Effector memory CD4-positive, alpha-beta T cell (primary cell): ENCODE measurements around the gene GNAT1.
"Not testable (repeated sequence)": the region's sequence is repeated elsewhere in the genome, so short reads cannot be mapped to it uniquely, and the experiment has no call there.

Experiments used
- DNase-seq, 3 donors: peaks; one replicate each; pipeline ENCODE4 v3.0.0-alpha.2; 2020
- H3K27ac ChIP-seq: 2 replicates; pipeline ENCODE4 v1.7.0; 2013; ENCODE audit warnings: mild to moderate bottlenecking, low read length, moderate library complexity; ENCODE audit not compliant: insufficient read depth, poor library complexity, severe bottlenecking
- H3K27me3 ChIP-seq: replicated peaks from 2 replicates; pipeline ENCODE4 v1.7.0; 2013; ENCODE audit warnings: mild to moderate bottlenecking, low read length; ENCODE audit not compliant: insufficient read depth, control insufficient read depth, poor library complexity, severe bottlenecking
- H3K36me3 ChIP-seq: 2 replicates; pipeline ENCODE4 v1.7.0; 2013; ENCODE audit warnings: mild to moderate bottlenecking, low read length, moderate library complexity; ENCODE audit not compliant: control insufficient read depth, insufficient read depth
- H3K4me1 ChIP-seq: 2 replicates; pipeline ENCODE4 v1.7.0; 2013; ENCODE audit warnings: low read length, mild to moderate bottlenecking; ENCODE audit not compliant: control insufficient read depth, insufficient read depth, poor library complexity, severe bottlenecking
- H3K4me3 ChIP-seq: 2 replicates; pipeline ENCODE4 v1.7.0; 2013; ENCODE audit warnings: low read length, low read depth, mild to moderate bottlenecking; ENCODE audit not compliant: insufficient read depth, poor library complexity, severe bottlenecking
- H3K9me3 ChIP-seq: 2 replicates; pipeline ENCODE4 v1.7.0; 2013; ENCODE audit warnings: mild to moderate bottlenecking, low read length, moderate library complexity; ENCODE audit not compliant: control insufficient read depth

The GNAT1 gene

DNA sequence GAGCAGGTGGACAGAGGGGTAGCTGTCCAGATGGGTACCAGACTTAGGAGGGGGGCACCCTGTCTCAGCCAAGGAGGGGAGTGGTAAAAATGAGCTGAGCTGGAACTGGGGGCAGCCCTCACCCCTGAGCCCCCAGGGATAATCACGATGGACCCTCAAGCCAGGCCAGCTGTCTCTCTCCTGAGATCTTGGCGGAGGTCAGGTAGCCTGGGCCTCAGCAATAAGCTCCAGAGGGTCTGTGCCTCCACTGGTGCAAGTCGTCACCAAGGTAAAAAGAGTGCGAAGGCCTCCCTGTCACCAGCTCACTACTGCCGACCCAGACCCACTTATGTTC is 18.7 kb downstream of the GNAT1 start:
- Histone ChIP-seq H3K4me1 (peaks cover 11% of the 10 kb centered on the region), H3K27me3 (peaks cover 10% of the 10 kb centered on the region), H3K9me3 (no peaks in the 10 kb centered on the region), H3K4me3 (no peak overlapping the region), H3K36me3 (no peaks in the 10 kb centered on the region), H3K27ac (no peak overlapping the region)
- no peak for DNase-seq

DNA sequence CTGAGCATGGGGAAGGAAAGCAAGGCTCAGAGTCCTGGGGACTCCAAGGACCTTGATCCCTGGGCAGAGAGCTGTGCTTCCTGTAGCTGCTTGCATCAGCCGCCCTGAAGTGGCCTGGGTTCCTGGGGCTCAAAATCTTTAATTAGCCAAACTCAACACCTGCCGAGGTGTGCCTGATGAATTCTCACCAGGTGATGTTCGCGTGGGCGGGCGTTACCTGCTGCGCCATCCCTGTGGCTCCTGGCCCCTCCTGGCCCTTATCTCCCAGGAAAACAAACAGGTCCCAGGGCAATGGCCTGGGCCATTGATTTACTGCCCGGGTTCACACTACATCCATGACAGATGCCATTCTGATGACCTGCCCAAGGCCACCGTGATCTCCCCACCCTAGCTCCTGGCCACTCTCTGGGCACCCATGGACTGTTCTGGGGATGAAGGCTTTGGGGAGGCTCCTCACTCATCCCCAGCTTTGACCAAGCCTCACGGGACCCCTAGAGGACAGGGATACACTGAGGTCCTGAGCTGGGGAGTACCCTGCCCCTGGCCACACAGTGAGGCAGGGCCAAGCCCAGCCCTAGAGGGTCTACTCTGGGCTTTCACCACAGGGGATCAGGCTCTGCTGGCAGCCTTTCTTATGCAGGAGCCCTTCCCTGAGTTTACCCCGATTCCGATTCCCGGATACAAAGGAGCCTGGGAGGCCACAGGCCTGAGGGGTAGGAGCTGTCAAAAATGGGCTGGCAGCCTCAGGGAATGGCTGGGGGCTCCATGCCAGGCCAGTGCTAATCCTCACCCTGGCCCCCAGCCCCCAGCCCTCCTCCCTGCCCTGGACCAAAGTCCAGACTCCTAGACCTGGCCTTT is 19.3 kb downstream of the GNAT1 start:
- H3K4me1 ChIP-seq = peaks cover 5% of the 10 kb centered on the region
- H3K36me3 ChIP-seq = no peaks in the 10 kb centered on the region
- peaks cover 5% of the 10 kb centered on the region for H3K27me3 ChIP-seq
- no peak for DNase-seq
- no peak overlapping the region for H3K4me3 ChIP-seq
- no peak overlapping the region for H3K27ac ChIP-seq
- H3K9me3 ChIP-seq = no peaks in the 10 kb centered on the region

DNA sequence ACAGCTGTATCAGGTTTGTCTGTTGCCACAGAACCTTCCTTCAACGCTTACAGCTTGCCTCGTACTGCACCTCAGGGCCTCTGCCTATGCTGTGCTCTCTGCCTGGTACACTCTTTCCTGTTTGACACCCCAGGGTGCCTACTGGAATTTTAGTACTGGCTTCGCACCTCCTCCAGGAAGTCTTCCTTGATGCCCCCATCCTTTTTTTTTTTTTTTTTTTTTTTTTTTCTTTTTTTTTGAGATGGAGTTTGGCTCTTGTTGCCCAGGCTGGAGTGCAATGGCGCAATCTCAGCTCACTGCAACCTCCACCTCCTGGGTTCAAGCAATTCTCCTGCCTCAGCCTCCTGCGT is 19.9 kb downstream of the GNAT1 start:
- H3K4me3 ChIP-seq, H3K4me1 ChIP-seq, H3K36me3 ChIP-seq, H3K27me3 ChIP-seq, DNase-seq, H3K27ac ChIP-seq, H3K9me3 ChIP-seq: not testable (repeated sequence)

DNA sequence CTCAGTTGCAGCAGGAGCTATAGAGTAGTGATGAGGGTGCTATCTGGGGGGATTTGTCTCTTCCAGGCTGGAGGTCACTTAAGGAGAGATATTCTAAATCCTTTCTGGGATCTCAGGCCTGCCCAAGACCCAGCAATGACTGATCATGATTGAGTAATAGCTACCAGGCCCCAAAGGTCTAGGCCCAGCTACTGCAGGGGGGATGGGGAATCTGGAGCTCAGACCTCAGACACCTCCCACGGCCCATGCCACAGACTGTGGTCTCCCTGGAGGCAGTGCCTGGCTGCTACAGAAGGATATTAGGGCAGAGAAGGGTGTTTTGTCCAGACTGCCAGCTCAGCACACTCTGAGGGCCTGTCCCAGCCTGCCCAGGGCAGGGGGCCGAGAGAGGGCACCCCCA is 20.5 kb downstream of the GNAT1 start:
- Histone ChIP-seq H3K36me3 (no peaks in the 10 kb centered on the region), H3K4me1 (no peaks in the 10 kb centered on the region), H3K9me3 (no peaks in the 10 kb centered on the region), H3K27me3 (no peaks in the 10 kb centered on the region), H3K4me3 (no peak overlapping the region), H3K27ac (no peak overlapping the region)
- DNase-seq = no peak

DNA sequence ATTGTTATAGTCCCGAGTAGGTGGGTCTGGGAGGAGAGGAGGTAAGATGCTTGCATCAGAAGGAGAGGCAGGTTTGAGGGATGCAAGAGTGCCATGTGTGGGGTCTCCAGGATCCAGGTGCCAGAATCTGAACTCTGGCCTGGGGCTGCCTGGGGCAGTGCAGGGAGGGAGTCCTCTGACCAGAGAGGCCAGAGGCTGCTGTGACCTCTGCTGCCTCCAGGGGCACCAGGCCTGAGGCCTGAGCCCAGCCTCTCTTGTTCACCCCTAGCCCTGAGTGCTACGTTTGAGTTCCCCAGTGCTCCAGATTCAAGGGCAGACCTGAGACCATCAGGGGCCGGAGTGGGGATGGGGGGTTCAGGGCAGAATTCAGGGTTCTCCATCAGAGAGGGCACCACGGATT is 21.1 kb downstream of the GNAT1 start:
- H3K27me3 ChIP-seq = no peaks in the 10 kb centered on the region
- DNase-seq = no peak
- no peaks in the 10 kb centered on the region for H3K4me1 ChIP-seq

DNA sequence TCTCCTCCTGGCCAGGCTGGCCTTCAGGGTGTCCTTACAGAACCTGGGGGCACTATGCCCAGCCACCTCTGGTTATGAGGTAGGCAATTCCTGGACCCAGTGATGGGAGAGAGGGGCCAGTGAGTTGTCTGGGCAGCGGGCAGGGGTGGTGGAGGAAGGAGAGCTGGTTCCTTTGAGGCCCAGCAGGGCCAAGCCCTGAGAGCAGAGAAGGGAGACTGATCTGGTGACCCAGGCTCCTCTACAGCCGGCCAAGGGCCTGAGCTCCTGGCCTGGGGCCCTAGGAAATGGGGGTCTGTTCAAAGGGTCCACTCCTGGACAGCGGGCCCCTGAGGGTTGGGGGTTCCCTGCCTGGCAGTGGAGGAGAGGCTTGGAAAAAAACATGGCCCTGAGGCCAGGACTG is 21.6 kb downstream of the GNAT1 start:
- no peak for DNase-seq
- no peak overlapping the region for H3K27ac ChIP-seq
- H3K4me1 ChIP-seq = no peaks in the 10 kb centered on the region
- no peaks in the 10 kb centered on the region for H3K9me3 ChIP-seq
- no peaks in the 10 kb centered on the region for H3K27me3 ChIP-seq
- H3K4me3 ChIP-seq = no peak overlapping the region
- H3K36me3 ChIP-seq = no peaks in the 10 kb centered on the region

More for the DNA sequence above, 21.1 kb downstream of the GNAT1 start:
- Histone ChIP-seq H3K9me3 (no peaks in the 10 kb centered on the region), H3K4me3 (no peak overlapping the region), H3K36me3 (no peaks in the 10 kb centered on the region), H3K27ac (no peak overlapping the region)

DNA sequence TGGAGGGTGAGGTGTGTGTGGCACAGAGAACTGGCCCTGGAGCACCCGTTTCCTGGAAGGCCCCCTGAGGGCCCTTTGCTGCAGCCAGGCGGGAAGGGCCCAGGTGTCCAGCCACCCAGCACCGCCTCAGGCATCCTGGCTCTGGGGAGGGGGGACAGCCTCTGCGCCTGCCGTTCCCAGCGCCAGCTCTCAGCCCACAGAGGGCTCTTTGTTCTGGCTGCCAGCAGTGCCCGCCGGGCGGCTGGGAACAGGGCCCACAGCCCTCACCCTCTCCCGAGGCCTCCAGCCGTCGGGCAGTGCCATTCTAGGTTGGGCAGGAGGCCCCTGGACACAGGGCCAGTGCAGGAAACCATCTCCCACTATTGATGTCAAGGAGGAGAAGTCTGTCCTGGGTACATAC is 22.0 kb downstream of the GNAT1 start:
- no peak overlapping the region for H3K4me3 ChIP-seq

DNA sequence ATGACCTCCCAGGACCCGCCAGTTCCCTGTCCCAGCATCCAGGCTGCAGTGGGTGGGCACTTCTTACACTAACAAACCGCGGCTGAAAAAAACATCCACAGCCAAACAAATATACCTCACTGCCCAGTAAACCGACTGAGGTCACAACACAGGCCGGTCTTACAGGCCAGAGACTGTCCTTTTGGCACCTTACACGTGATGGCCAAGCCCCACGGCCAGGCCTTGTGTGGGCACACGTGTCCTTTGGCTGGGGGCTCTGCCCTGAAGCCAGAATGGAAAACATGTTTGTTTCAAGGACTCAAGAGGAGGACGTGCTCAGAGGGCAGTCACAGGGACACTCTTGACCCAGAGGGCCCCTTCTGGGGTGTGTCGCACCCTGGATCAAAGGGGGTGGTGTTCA is 23.4 kb downstream of the GNAT1 start:
- DNase-seq = no peak
- Histone ChIP-seq H3K9me3 (no peaks in the 10 kb centered on the region), H3K36me3 (no peaks in the 10 kb centered on the region), H3K4me1 (no peaks in the 10 kb centered on the region), H3K27ac (no peak overlapping the region), H3K4me3 (no peak overlapping the region), H3K27me3 (no peaks in the 10 kb centered on the region)

More for the DNA sequence above, 22.0 kb downstream of the GNAT1 start:
- Histone ChIP-seq H3K27ac (no peak overlapping the region), H3K9me3 (no peaks in the 10 kb centered on the region), H3K4me1 (no peaks in the 10 kb centered on the region), H3K36me3 (no peaks in the 10 kb centered on the region), H3K27me3 (no peaks in the 10 kb centered on the region)
- no peak for DNase-seq

DNA sequence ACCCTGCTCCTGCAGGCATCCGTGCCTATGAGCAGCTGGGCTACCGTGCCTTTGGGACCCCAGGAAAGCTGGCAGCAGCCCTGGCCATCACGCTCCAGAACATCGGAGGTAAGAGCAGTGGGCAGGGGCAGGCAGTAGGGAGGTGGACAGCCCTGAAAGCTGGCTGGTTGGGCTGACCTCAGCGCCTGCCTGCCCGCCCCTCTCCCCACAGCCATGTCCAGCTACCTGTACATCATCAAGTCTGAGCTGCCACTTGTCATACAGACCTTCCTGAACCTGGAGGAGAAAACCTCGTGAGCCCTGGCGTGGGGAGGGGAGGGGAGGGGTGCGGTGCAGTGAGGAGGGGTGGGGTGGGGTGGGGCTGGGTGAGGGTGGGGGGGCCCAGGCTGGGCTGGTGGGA is 24.1 kb downstream of the GNAT1 start:
- H3K36me3 ChIP-seq = no peaks in the 10 kb centered on the region

DNA sequence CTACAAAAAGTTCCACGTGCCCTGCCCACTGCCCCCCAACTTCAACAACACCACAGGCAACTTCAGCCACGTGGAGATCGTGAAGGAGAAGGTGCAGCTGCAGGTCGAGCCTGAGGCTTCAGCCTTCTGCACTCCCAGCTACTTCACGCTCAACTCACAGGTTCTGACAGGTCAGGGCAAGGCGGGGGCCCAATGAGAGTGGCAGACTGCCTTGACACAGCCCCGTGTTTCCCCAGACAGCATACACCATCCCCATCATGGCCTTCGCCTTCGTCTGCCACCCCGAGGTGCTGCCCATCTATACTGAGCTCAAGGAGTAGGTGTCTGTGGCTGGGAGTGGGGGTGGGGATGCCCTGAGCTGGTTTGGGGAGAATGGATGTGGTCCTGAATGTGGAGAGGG is 26.3 kb downstream of the GNAT1 start:
- no peaks in the 10 kb centered on the region for H3K27me3 ChIP-seq
- H3K27ac ChIP-seq = no peak overlapping the region
- H3K36me3 ChIP-seq = no peaks in the 10 kb centered on the region
- DNase-seq = no peak
- no peaks in the 10 kb centered on the region for H3K4me1 ChIP-seq
- no peak overlapping the region for H3K4me3 ChIP-seq
- H3K9me3 ChIP-seq = no peaks in the 10 kb centered on the region

More for the DNA sequence above, 24.1 kb downstream of the GNAT1 start:
- no peaks in the 10 kb centered on the region for H3K27me3 ChIP-seq
- DNase-seq = no peak
- no peak overlapping the region for H3K27ac ChIP-seq
- H3K4me1 ChIP-seq = no peaks in the 10 kb centered on the region
- no peak overlapping the region for H3K4me3 ChIP-seq
- H3K9me3 ChIP-seq = no peaks in the 10 kb centered on the region
